GM21619 (cell line): ENCODE data around the gene SLC22A6.
"Not testable (repeated sequence)": the region's sequence is repeated elsewhere in the genome, so short reads cannot be mapped to it uniquely, and the experiment has no call there.

ENCODE experiments used
- ATAC-seq: cut with Tn5 transposase; IDR thresholded peaks from one replicate; pipeline ENCODE4 v1.9.1; 2021; ENCODE audit not compliant: unreplicated experiment

SLC22A6 gene

GRCh38 chr11:62988276-62988675 lies 3.5 kb upstream of the SLC22A6 start:
- ATAC-seq, result no peak

- no peak for ATAC-seq
These were observed 429 bp upstream of the SLC22A6 start for GRCh38 chr11:62985041-62985750.

GRCh38 chr11:62983536-62984199 lies 1.1 kb downstream of the SLC22A6 start:
- no peak for ATAC-seq

GRCh38 chr11:62981743-62982142 lies 3.0 kb downstream of the SLC22A6 start:
- no peak for ATAC-seq

GRCh38 chr11:62980133-62980760 lies 4.5 kb downstream of the SLC22A6 start:
- no peak for ATAC-seq

GRCh38 chr11:62976109-62976508 lies 8.7 kb downstream of the SLC22A6 start:
- no peak for ATAC-seq

GRCh38 chr11:62974848-62975522 lies 9.8 kb downstream of the SLC22A6 start:
- no peak for ATAC-seq

- no peak for ATAC-seq
These were observed 19.2 kb downstream of the SLC22A6 start for GRCh38 chr11:62965574-62965973.

GRCh38 chr11:62962391-62962790 lies 22.4 kb downstream of the SLC22A6 start:
- no peak for ATAC-seq

GRCh38 chr11:62961017-62961570 lies 23.7 kb downstream of the SLC22A6 start:
- ATAC-seq, result no peak

GRCh38 chr11:62959422-62959980 lies 25.3 kb downstream of the SLC22A6 start:
- ATAC-seq, result no peak

GRCh38 chr11:62958547-62959421 lies 26.0 kb downstream of the SLC22A6 start:
- no peak for ATAC-seq

- no peak for ATAC-seq
These were observed 27.6 kb downstream of the SLC22A6 start for GRCh38 chr11:62957147-62957546.

- no peak for ATAC-seq
These were observed 30.3 kb downstream of the SLC22A6 start for GRCh38 chr11:62954478-62954877.

- no peak for ATAC-seq
These were observed 31.0 kb downstream of the SLC22A6 start for GRCh38 chr11:62953811-62954210.

- no peak for ATAC-seq
These were observed 35.9 kb downstream of the SLC22A6 start for GRCh38 chr11:62948765-62949320.

GRCh38 chr11:62945538-62945937 lies 39.2 kb downstream of the SLC22A6 start:
- not testable (repeated sequence) for ATAC-seq

GRCh38 chr11:62937528-62937927 lies 47.2 kb downstream of the SLC22A6 start:
- ATAC-seq, result not testable (repeated sequence)

GRCh38 chr11:62934496-62934785 lies 50.3 kb downstream of the SLC22A6 start:
- no peak for ATAC-seq
